Stimulated activated CD8-positive, alpha-beta memory T cell treated with anti-CD3 and anti-CD28 coated beads, Interleukin-15, amount 100 ng/mL, for 4 hours (primary cell): ENCODE measurements around the gene ETNK2.
A peak's percentile ranks its signal among the peaks of the same experiment; 100 is the strongest.

Experiments used
- DNase-seq, 2 donors: peaks; one replicate each; pipeline ENCODE4 v3.0.0-alpha.2; 2020; ENCODE audit warnings: low read depth in 2 of 2

Gene ETNK2

GRCh38 chr1:204147406-204148383 is 4.1 kb downstream of the ETNK2 start:
- DNase-seq = no peak

GRCh38 chr1:204146965-204147364 is 4.9 kb downstream of the ETNK2 start:
- no peak for DNase-seq

DNA sequence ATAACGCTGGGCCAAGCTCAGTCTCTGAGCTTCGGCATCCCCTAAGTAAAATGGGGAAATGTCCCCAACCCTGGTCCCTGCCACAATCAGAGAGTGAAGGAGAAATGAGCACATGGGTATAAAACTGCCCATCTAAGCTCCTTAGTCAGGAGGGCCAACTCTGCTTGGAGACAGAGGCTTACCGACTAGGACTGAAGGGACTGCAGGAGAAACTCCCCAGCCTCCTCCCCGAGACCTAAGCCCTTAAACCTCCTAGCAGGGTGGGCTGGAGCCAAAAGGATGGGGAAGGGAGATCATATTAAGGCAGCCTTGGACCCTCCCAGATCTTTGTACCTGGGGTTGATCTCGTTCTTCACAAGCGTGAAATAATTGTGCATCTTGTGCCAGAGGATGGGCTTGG is 5.5 kb downstream of the ETNK2 start:
- DNase-seq = no peak

DNA sequence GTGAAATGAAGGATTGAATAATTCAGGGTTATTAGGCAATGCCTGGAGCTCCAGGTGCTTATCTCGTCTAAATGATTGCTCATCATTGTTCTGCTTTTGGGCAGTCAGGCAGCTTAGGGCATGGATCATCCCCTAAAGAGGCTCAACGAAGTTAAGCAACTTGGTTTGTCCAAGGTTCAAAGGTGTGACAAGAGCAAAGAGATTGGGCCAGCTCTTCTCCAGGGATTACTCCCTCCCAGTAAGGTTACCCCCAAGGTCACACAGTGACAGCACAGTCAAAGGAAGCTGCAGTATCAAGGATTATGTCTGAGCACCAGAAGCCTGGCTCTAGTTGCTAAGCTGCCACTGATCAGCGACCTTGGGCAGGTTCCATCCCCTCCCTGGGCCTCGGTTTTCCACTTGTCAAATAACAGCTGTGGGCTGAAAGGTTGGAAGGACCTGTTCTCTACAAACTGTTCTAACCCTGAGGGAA is 6.8 kb downstream of the ETNK2 start:
- DNase-seq = no peak

GRCh38 chr1:204143276-204144041 is 8.4 kb downstream of the ETNK2 start:
- no peak for DNase-seq

DNA sequence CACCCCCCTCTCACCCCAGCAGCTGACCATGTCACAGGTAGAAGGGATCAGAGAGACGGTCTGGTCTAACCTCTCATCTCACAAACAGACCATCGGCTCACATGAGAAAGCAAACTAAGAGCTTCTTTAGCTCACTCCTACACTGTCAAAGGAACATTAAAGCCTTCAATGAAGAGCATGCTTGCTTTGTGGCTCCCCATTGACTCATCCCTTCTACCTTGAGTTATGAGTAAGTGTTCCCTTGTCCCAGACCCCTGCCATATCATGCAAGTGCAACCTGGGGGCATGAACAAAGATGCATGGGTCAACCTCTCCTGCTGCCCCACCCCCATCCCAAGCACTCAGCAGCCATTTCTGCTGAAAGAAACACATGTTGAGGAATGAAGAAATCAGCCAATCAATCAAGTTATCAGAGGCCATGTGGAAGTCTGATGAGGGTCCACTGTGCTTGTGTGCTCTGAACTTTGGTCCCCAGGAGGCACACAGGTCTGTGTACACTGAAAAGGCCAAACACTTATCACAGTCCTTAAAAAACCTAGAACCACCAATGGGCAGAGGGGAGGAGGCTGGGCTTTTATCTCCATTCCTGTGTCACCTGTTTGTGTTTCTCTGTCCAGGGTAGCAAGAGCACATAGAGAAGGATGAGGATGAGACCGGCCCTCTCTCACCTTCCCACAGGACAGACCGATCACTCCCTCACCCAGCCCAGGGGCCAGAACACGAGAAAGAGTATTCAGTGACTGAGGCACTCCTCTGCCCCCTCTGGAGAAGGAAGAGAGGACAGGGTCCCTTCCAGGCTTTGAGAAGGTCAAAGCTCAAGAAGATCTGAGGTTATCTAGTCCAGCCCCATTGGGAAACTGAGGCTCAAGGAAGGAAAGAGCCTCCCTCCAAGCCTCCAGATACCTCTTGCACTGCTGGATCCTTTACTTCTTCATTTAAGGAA is 9.5 kb downstream of the ETNK2 start:
- no peak for DNase-seq

DNA sequence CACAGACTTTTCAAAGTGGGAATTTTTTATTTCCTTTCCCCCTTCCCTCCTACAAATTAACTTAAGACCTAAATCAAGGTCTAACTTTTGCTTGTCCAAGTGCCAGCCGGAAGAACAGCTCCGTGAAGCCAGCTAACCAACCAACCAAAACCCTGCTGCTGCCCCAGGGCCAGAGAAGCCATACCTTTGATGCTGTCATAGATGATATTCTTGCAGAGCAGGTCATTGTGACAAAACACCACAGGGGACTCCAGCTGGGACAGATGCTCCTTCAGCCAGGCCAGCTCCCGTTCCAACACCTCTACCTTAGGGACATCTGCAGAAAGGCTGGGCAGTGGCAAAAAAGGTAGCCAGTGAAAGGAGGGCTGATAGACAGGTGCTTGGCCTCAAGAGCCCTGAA is 10.7 kb downstream of the ETNK2 start:
- no peak for DNase-seq

DNA sequence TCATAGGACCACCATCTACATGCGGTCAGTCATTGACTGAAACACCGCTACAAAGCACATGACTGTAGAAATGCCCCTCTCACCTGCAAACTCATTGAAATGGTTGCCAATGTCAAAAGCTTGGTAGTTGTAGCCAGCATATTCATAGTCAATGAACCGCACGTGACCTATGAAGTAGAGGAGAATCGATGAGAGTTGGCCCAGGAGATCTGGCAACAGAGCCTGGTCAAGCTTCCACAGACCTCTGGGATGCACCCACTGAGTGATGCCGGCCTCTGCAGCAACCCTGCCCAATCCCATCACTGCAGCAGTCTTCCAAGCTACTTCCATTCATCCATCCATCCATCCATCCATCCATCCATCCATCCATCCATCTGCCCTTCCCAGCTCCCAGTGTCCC is 11.9 kb downstream of the ETNK2 start:
- no peak for DNase-seq

GRCh38 chr1:204139088-204139487 is 12.8 kb downstream of the ETNK2 start:
- no peak for DNase-seq

- DNase-seq = no peak
Measured at GRCh38 chr1:204136814-204137213, 15.0 kb downstream of the ETNK2 start.

DNA sequence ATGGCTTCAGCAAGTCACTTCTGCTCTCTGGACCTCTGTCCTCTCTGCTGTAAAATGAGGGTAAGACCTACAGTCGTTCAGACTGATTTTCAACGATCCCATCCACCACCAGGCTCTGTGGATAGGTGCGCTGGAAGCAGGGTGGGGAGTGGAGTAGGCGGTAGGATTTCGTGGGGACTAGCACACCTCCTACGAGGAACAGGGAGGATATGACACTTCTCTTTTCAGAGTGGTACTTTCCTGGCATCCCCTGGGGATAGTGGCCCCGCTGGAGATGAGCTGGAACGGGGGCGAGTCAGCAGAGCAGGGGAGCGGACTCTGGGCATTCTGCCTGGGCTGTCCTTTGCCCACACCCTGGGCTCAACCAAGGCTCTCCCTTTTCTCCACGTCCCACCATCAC is 17.7 kb downstream of the ETNK2 start:
- DNase-seq = no peak

DNA sequence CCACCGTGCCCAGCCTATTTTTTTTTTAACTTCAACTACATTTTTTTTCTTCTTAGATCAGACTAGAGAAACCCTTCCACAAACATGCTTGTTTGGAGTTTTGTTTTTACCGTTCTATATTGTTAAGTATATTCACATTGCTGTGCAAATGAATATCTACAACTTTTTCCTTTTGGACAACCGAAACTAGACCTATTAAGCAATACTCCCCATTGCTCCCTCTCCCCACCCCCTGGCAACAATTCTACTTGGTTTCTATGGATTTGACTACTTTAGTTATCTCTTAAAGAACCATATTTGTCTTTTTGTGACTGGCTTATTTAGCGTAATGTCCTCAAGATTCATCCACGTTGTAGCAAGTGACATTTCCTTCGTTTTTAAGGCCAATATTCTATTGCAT is 19.1 kb downstream of the ETNK2 start:
- no peak for DNase-seq

- no peak for DNase-seq
Measured at GRCh38 chr1:204131978-204132377, 19.9 kb downstream of the ETNK2 start.

- DNase-seq = no peak
Measured at GRCh38 chr1:204130981-204131892, 20.6 kb downstream of the ETNK2 start.

- no peak for DNase-seq
Measured at GRCh38 chr1:204130178-204130577, 21.7 kb downstream of the ETNK2 start.

DNA sequence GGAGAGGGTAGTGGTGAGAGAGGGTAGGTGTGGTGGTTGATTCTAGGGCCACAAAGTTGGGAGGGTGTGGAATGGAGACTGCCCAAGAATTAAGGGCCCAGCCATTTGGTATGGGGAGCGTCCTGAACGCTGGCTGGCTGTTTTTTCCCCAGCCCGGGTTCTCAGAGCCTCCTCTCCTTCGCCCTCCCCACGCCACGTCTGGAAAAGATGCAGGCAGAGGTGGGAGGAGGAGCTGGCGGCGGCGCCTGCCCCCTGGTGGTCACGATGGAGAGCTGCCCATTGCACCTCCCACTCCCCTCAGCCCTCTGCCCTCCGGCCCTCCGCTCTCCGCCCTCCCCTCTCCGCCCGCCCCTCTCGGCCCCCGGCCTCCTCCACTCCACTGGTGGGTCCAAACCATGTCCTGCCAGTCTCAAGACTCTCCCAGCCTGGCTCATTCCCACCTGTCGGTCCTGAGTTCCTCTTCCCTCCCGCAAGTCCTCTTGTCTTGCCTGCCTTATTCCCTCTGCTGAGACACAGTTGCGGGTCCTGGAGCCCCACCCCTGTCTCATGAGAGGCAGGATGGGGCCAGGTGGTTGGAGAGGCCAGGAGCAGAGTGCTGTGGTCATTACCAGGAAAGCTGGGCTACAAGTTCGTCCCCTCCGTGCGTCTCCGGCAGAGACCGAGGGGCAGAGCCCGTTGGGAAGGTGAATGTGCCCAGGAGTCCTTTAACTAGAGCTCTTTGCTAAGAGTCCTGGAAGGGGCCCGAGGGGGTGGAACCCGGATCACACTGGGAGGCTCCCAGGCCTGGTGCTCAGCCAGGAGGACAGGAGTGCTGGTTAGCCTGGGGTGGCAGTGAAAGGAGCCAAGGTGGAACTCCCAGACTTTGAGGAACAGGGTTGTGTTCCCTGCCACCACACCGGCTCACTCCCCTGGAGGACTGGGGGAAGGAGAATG is 22.6 kb downstream of the ETNK2 start:
- peak; percentile 16 to 19 for DNase-seq

- DNase-seq = no peak
Measured at GRCh38 chr1:204128464-204128963, 23.3 kb downstream of the ETNK2 start.

GRCh38 chr1:204127597-204128242 is 24.1 kb downstream of the ETNK2 start:
- DNase-seq = no peak

GRCh38 chr1:204126956-204127355 is 24.9 kb downstream of the ETNK2 start:
- no peak for DNase-seq
